ENCODE results near the gene PDPN. TPM values are rescaled to one million over a fixed set of nuclear protein-coding genes. Genes with fewer than 3 reads are reported as not detected.

Gene PDPN
- total and polyA plus RNA-seq, 2 experiments from 2014 or later: 67.3 to 82.8 TPM

GRCh38 chr1:13597166-13597565, 13.5 kb downstream of the PDPN start:
- Histone ChIP-seq H3F3A (replicated peaks; ENCODE audit: low read depth) (no peaks in the 10 kb centered on the region; the same call in 1 of the 2 replicates), H2AFZ (no peak overlapping the region), H3K4me2 (no peak overlapping the region), H3K4me3 (no peak overlapping the region), H3K27me3 (ENCODE audit: insufficient read depth) (no peaks in the 10 kb centered on the region), H3K36me3 (ENCODE audit: insufficient read depth) (peaks cover 5% of the 10 kb centered on the region), H4K20me1 (replicated peaks; ENCODE audit: insufficient read depth) (peaks cover 31% of the 10 kb centered on the region), H3K9me2 (ENCODE audit: insufficient read depth) (no peaks in the 10 kb centered on the region), H3K79me2 (replicated peaks; ENCODE audit: insufficient read depth) (peaks cover 97% of the 10 kb centered on the region), H3K4me1 (ENCODE audit: insufficient read depth) (peaks cover 25% of the 10 kb centered on the region), H3K27ac (ENCODE audit: low read depth) (no peak overlapping the region)
- H3K36me3 Mint-ChIP-seq (ENCODE audit: low read depth): peaks cover 28% of the 10 kb centered on the region; the same call in 2 of the 3 replicates
- TF ChIP-seq STAT1 (IDR thresholded peaks at IDR 0.05; ENCODE audit: unreplicated experiment): no peak
- no peak for TF ChIP-seq POLR2AphosphoS5 (IDR thresholded peaks at IDR 0.05; ENCODE audit: low read depth)
- no peak for TF ChIP-seq EZH2phosphoT487 (IDR thresholded peaks at IDR 0.05; ENCODE audit: unreplicated experiment)
- TF ChIP-seq JUNB (IDR thresholded peaks at IDR 0.05; ENCODE audit: unreplicated experiment): no peak
- TF ChIP-seq ETS1 (IDR thresholded peaks at IDR 0.05): no peak
- TF ChIP-seq ZNF114 (CRISPR knock-in tag; IDR thresholded peaks at IDR 0.05): no peak
- TF ChIP-seq EZH2 (IDR thresholded peaks at IDR 0.05; ENCODE audit: low read depth, unreplicated experiment): no peak
- no peak for TF ChIP-seq REST (IDR thresholded peaks at IDR 0.05; ENCODE audit: unreplicated experiment)
- TF ChIP-seq CTCF (conservative IDR thresholded peaks at IDR 0.05; ENCODE audit: low read depth in 2 of 2): no peak
- no peak for TF ChIP-seq NANOG (IDR thresholded peaks at IDR 0.05; ENCODE audit: borderline replicate concordance)
- no peak for TF ChIP-seq CREB1 (CRISPR knock-in tag; IDR thresholded peaks at IDR 0.05; ENCODE audit: low read depth)
- TF ChIP-seq ZNF331 (CRISPR knock-in tag; IDR thresholded peaks at IDR 0.05; ENCODE audit: low read depth): no peak
- no peak for TF ChIP-seq ZNF462 (CRISPR knock-in tag; IDR thresholded peaks at IDR 0.05)
- ATAC-seq (no peak), DNase-seq (ENCODE audit: low spot score) (no peak)
- peaks cover 3% of the 10 kb centered on the region for H3K27me3 Mint-ChIP-seq (ENCODE audit: insufficient read depth, low read depth, poor library complexity)
- H3K4me1 Mint-ChIP-seq: peaks cover 43% of the 10 kb centered on the region
- H3K4me3 Mint-ChIP-seq: no peak overlapping the region
- H3K27ac Mint-ChIP-seq: no peak overlapping the region
- no peaks in the 10 kb centered on the region for H3K9me3 Mint-ChIP-seq

All from GM23338 (cell line).